Fibroblast of mammary gland (primary cell): ENCODE results near the gene CACNA1C.

ENCODE experiments used
- DNase-seq: peaks from one replicate; pipeline ENCODE4 v3.0.0-alpha.2; 2010; ENCODE audit warnings: low read depth
- H3K4me3 ChIP-seq: 2 replicates; pipeline ENCODE4 v1.5.1; 2011; ENCODE audit warnings: low read depth, mild to moderate bottlenecking, low read length, moderate library complexity; ENCODE audit not compliant: control insufficient read depth
- TF ChIP-seq, protein P1 (sequence below): conservative IDR thresholded peaks from 2 replicates; pipeline ENCODE4 v1.5.1; 2011; ENCODE audit warnings: low read depth, low read length, inconsistent platforms; ENCODE audit not compliant: control insufficient read depth, insufficient read depth

Gene CACNA1C

GRCh38 chr12:2286047-2286446, 233.3 kb downstream of the CACNA1C start:
- TF ChIP-seq, protein P1, sequence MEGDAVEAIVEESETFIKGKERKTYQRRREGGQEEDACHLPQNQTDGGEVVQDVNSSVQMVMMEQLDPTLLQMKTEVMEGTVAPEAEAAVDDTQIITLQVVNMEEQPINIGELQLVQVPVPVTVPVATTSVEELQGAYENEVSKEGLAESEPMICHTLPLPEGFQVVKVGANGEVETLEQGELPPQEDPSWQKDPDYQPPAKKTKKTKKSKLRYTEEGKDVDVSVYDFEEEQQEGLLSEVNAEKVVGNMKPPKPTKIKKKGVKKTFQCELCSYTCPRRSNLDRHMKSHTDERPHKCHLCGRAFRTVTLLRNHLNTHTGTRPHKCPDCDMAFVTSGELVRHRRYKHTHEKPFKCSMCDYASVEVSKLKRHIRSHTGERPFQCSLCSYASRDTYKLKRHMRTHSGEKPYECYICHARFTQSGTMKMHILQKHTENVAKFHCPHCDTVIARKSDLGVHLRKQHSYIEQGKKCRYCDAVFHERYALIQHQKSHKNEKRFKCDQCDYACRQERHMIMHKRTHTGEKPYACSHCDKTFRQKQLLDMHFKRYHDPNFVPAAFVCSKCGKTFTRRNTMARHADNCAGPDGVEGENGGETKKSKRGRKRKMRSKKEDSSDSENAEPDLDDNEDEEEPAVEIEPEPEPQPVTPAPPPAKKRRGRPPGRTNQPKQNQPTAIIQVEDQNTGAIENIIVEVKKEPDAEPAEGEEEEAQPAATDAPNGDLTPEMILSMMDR = no peak
- no peak overlapping the region for H3K4me3 ChIP-seq
- DNase-seq = no peak

- TF ChIP-seq, protein P1 = no peak
- no peak overlapping the region for H3K4me3 ChIP-seq
- DNase-seq = no peak
Observed at GRCh38 chr12:2286461-2287131, 233.8 kb downstream of the CACNA1C start.

DNA sequence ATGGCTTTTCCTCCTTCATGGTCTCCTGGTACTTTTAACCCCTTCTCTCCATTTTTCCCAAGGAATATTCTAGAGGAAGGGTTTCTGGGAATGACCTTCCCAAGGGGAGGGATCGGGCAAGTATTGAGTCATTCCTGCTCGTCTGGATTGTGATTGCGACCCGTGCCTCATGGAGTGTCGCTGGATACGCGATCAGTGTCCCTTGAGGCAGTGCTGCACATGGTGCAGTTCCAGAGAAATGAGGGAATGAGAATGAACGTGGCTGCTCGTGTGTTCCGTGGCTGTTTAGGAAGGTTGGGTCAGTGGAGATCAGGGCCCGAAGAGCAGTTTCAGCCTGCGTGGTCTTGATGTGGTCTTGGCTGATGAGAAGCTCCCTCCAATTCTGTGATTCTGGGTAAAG, 234.4 kb downstream of the CACNA1C start:
- no peak overlapping the region for H3K4me3 ChIP-seq
- DNase-seq = peak; percentile 36
- TF ChIP-seq, protein P1 = no peak

- DNase-seq = no peak
- no peak overlapping the region for H3K4me3 ChIP-seq
- TF ChIP-seq, protein P1 = no peak
Observed at GRCh38 chr12:2287589-2287988, 234.8 kb downstream of the CACNA1C start.

DNA sequence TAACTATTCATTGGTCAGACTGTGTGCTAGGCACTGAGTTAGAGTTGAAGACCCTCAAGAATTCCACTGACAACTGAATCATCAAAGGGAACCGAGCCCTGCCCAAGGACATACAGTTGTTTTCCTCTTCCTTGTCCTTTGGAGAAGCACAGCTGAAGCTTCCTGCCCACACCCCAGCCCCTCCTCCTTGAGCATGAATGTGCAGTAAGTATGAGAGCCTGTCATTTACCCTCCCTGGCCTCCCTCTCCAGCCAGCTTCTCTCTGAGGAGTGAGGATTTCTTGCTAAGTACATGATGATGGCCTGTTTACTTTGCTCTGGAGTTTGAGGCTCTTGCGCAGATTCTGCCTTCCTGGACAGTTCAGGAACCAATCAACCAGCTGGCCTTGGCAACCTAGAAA, 235.2 kb downstream of the CACNA1C start:
- TF ChIP-seq, protein P1 = no peak
- peak; percentile 65 for DNase-seq
- no peak overlapping the region for H3K4me3 ChIP-seq

DNA sequence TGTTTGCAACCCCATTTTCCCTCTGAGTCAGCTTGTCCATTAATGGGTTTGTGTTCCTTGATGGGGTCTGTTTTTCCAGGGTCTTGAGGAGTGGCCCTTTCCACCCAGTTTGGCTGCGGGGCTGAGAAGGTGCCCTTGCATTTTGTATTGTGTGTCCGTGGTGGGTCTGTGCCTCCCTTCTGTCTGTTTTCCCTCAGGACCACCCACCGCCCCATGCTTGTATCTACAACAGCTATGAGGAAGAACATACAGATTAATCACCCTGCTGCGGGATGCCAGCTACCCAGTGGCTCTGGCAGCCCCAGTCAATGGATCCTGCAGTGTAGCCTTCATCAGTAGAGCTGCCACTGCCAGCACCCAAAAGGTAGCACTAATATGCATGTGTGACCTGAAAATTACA, 235.7 kb downstream of the CACNA1C start:
- H3K4me3 ChIP-seq = no peak overlapping the region
- DNase-seq = no peak
- TF ChIP-seq, protein P1 = no peak

GRCh38 chr12:2288875-2289274, 236.1 kb downstream of the CACNA1C start:
- no peak for DNase-seq
- H3K4me3 ChIP-seq = no peak overlapping the region
- TF ChIP-seq, protein P1 = no peak
